Choroid plexus epithelial cell (primary cell): ENCODE results near the gene CD7.

Source experiments
- DNase-seq: peaks from one replicate; pipeline ENCODE4 v3.0.0-alpha.2; 2010; ENCODE audit warnings: low read depth
- H3K4me3 ChIP-seq: 2 replicates; pipeline ENCODE4 v1.5.1; 2011; ENCODE audit warnings: low read depth, mild to moderate bottlenecking, control low read depth, low read length, moderate library complexity
- CTCF ChIP-seq: conservative IDR thresholded peaks from 2 replicates; pipeline ENCODE4 v1.5.1; 2011; ENCODE audit warnings: low read depth, mild to moderate bottlenecking, control low read depth, inconsistent platforms, low read length, moderate library complexity

The CD7 gene

DNA sequence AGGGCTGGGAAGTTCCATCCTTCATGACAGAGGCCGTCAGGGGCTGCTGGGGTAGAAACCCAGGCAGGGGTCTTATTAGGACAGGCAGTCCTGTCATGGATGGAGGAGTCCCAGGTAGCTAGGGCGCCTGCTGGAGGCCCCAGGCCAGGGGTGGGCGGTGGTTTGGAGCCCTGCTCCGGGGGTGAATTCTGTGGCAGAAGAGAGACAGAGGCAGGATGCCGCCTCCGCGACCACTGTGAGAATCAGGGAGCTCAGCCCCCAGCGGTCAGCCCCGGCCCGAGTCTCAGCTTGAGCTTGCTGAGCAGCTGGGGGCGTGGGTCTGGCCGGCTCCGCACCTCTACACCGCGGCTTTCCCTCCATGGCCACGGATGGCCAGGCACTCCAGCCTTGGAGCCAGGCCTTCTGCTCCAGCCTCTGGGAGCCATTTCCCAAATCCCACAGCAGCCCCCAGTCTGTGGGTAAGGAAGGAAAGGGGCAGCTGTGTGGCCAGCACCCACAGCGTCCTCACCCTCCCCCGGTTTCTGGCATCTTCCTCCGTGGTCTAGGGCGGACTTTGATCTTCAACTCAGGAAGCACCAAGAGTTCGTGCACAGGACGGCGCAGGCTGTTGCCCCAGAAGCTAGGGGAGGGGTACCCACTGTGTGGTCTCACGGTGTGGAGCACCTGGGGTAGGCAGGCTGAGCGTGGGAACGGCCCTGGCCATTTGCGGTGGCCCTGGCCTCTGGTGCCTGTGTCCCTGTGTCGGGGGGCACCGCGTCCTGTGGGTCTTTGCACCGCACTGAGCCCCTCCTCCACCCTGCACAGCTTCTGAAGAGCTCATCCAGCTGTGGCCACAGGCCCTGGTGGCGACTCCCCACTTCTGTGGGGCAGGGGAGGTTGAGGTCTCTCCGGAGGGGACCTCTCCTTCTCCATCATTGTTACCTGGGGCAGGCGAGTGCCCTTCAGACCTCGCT is 14.1 kb downstream of the CD7 start:
- no peak overlapping the region for H3K4me3 ChIP-seq
- TF ChIP-seq CTCF = no peak
- DNase-seq = no peak

DNA sequence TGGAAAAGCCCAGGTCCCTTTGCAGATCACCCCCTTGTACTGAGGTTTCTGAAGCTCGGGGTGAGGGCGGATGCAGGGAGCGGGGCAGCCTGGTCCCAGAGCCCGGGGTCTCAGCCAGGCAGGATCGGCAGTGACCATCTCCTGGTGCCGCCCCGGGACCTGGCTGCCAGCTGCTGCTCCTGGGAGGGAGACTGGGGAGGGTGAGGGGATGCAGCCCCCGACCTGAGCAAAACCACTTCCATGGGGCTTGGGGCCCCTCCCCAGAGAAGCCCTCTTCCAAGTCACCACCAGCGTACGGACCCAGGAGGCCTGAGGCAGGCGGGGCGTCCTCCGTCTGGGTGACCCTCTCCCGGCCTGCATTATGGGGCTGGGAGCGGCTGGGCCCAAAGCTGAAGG is 14.8 kb downstream of the CD7 start:
- DNase-seq = no peak
- H3K4me3 ChIP-seq = no peak overlapping the region
- TF ChIP-seq CTCF = no peak

DNA sequence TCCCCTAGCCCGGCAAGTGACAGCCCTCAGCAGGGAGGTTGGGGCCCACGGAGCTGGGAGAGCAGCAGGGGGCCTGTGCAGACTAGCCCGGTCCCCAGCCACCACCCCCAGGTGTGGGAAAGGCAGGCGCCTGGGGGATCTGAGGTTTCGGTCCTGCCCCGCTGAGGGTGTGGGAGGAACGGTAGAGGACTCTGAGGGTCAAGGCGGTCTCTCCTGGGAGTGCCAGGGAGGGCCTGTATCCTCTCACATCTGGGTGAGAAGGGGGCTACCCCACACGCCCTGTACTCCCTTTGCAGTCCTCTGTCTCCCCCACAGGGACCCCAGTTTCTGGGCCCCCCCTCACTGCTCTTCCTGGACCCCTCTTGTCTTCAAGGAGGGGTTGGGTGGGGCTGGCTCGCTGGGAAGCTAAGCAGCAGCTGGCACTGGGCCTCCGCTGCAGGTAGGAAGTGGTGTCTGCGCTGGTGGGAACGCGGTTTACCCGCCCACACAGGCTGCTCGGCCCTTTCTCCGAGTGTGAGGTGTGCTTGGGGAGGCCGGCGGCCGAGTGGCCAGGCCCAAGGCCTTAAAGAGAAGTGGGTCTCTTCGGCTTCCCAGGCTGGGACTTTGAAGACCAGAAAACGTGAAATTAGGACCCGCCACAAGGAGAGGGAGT is 15.4 kb downstream of the CD7 start:
- no peak for DNase-seq
- no peak overlapping the region for H3K4me3 ChIP-seq
- no peak for TF ChIP-seq CTCF

DNA sequence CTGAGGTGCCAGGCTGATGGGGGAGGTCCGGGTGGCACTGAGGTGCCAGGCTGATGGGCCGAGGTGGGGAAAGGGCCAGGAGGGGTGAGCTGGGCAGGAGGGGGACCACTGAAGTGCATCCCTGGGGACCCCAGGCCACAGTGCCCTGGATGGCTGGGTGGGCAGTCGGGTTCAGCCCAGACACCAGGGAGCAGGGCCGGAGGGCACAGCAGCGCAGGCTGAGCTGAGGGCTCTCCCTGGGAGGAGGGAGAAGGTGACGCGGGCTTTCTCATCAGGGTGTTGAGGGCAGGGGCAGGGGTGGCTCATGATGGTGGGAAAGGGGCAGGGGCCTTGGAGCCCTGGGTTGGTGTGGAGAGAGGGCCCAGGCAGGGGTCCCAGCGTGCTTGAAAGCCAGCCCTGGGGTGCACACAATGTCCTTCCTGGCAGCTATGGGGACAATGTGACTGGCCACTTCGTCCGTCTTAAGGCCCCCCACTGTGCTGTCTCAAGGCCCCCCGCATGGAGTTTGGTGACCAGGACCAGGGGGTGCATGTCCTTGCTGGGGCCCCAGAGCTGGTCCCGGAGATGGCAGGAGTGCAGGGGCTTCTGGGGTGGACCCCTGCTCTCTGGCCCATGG is 16.0 kb downstream of the CD7 start:
- no peak for TF ChIP-seq CTCF
- no peak overlapping the region for H3K4me3 ChIP-seq
- no peak for DNase-seq

DNA sequence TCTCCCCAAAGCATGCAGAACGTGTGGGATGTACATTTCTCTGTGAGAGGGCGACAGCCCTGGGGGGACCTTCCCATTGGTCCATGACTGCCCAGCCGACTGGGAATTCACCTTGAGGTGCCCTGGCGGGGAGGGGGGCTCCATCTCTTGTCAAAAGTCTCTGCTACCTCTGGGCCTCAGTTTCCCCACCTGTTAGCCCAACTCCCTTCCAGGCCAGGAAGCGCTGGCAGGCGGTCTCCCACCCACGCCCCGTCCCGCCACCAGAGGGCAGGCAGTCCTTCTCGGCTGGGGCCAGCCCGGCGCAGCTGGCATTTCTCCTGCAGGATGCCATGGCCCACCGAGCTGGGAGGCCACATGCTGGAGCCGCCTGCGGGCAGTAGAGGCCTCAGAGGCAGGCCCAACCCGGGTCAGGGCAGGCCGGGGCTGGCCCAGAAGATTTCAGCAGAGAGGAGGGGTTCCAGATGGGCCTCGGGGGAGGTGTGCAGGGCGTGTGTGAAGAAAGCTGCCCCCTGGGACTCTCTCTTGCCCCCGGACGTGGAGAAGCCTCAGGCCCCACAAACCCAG is 16.6 kb downstream of the CD7 start:
- TF ChIP-seq CTCF = peak; percentile 77
- DNase-seq = peak; percentile 52
- H3K4me3 ChIP-seq = no peak overlapping the region

DNA sequence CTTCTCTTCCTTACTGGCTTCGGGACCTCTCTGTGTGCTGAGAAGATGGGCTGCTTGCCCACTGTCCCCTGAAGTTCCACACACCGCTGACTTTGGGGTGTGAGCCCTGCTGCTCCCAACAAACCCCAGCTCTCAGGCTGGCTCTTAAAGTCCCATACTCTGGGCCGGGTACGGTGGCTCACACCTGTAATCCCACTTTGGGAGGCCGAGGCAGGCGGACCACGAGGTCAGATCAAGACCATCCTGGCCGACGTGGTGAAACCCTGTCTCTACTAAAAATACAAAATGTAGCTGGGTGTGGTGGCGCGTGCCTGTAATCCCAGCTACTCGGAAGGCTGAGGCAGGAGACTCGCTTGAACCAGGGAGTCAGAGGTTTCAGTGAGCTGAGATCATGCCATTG is 17.2 kb downstream of the CD7 start:
- DNase-seq = no peak
- no peak overlapping the region for H3K4me3 ChIP-seq
- TF ChIP-seq CTCF = no peak
